Measurements from ENCODE around the gene TCF12.

DNA sequence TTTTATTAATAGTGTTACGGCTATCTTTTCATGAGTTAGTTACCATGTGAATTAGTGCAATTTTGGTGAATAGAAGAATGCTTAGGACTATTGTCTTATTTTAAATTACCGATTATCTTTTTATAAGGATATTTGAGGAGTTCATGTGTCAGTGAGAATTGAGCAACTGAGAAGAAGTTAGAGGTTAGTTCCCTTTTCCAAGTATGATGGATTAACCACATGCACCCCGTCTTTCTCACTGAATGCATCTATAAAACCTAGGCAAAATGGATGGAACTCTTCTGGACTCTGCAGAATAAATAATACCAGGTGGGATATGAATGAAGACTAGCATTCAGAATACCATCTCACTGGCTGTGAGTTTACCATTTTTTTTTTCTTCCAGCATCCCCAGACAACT, 74.3 kb downstream of the TCF12 start:
- no peak for TF ChIP-seq POLR2AphosphoS5 (IDR thresholded peaks at IDR 0.05; ENCODE audit: insufficient read depth, low read depth, low read length)
- TF ChIP-seq, protein P1, sequence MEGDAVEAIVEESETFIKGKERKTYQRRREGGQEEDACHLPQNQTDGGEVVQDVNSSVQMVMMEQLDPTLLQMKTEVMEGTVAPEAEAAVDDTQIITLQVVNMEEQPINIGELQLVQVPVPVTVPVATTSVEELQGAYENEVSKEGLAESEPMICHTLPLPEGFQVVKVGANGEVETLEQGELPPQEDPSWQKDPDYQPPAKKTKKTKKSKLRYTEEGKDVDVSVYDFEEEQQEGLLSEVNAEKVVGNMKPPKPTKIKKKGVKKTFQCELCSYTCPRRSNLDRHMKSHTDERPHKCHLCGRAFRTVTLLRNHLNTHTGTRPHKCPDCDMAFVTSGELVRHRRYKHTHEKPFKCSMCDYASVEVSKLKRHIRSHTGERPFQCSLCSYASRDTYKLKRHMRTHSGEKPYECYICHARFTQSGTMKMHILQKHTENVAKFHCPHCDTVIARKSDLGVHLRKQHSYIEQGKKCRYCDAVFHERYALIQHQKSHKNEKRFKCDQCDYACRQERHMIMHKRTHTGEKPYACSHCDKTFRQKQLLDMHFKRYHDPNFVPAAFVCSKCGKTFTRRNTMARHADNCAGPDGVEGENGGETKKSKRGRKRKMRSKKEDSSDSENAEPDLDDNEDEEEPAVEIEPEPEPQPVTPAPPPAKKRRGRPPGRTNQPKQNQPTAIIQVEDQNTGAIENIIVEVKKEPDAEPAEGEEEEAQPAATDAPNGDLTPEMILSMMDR (IDR thresholded peaks at IDR 0.05; ENCODE audit: extremely low read depth in 1 of 2, insufficient read depth in 1 of 2, low read depth in 1 of 2, low read length in 2 of 2), result no peak
- TF ChIP-seq EZH2 (IDR thresholded peaks at IDR 0.05; ENCODE audit: borderline replicate concordance, low read depth, low read length, severe bottlenecking), result no peak
- TF ChIP-seq GATA2 (IDR thresholded peaks at IDR 0.05; ENCODE audit: insufficient read depth, insufficient read length, low read depth, low read length), result no peak
- TF ChIP-seq MYC (IDR thresholded peaks at IDR 0.05; ENCODE audit: low read depth, low read length), result no peak
- no peak for TF ChIP-seq POLR2A (IDR thresholded peaks at IDR 0.05; ENCODE audit: low read depth, low read length)
- no peak for TF ChIP-seq FOS (IDR thresholded peaks at IDR 0.05; ENCODE audit: borderline replicate concordance, insufficient read depth, low read length)
- TF ChIP-seq, protein P2, sequence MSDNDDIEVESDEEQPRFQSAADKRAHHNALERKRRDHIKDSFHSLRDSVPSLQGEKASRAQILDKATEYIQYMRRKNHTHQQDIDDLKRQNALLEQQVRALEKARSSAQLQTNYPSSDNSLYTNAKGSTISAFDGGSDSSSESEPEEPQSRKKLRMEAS (IDR thresholded peaks at IDR 0.05; ENCODE audit: insufficient read depth, insufficient read length), result no peak
- TF ChIP-seq JUN (IDR thresholded peaks at IDR 0.05; ENCODE audit: borderline replicate concordance, insufficient read depth, insufficient read length, low read depth), result no peak
